AG08396 (cell line): ENCODE measurements around the gene NTM.
A peak's percentile ranks its signal among the peaks of the same experiment; 100 is the strongest.
"Not testable (repeated sequence)": the region's sequence is repeated elsewhere in the genome, so short reads cannot be mapped to it uniquely, and the experiment has no call there.

ENCODE experiments used
- DNase-seq: peaks from one replicate; pipeline ENCODE4 v3.0.0; 2012; ENCODE audit warnings: low spot score, mixed read lengths

NTM gene

GRCh38 chr11:132314911-132315455 lies 944.6 kb downstream of the NTM start:
- DNase-seq = no peak

GRCh38 chr11:132315696-132316095 lies 945.3 kb downstream of the NTM start:
- DNase-seq = no peak

- peak; percentile 32 for DNase-seq
Measured at GRCh38 chr11:132318421-132319157, 948.2 kb downstream of the NTM start.

- DNase-seq = not testable (repeated sequence)
Measured at GRCh38 chr11:132319419-132319818, 949.0 kb downstream of the NTM start.

GRCh38 chr11:132330515-132330914 lies 960.1 kb downstream of the NTM start:
- DNase-seq = no peak

- no peak for DNase-seq
Measured at GRCh38 chr11:132332521-132332920, 962.1 kb downstream of the NTM start.

GRCh38 chr11:132334769-132335280 lies 964.4 kb downstream of the NTM start:
- no peak for DNase-seq

- DNase-seq = no peak
Measured at GRCh38 chr11:132335311-132335710, 964.9 kb downstream of the NTM start.

GRCh38 chr11:132336781-132337535 lies 966.5 kb downstream of the NTM start:
- no peak for DNase-seq

- no peak for DNase-seq
Measured at GRCh38 chr11:132337819-132338416, 967.5 kb downstream of the NTM start.

- no peak for DNase-seq
Measured at GRCh38 chr11:132342408-132342807, 972.0 kb downstream of the NTM start.

GRCh38 chr11:132343445-132344175 lies 973.2 kb downstream of the NTM start:
- DNase-seq = no peak

- no peak for DNase-seq
Measured at GRCh38 chr11:132346558-132347148, 976.2 kb downstream of the NTM start.

- DNase-seq = no peak
Measured at GRCh38 chr11:132347156-132348090, 977.0 kb downstream of the NTM start.

- DNase-seq = no peak
Measured at GRCh38 chr11:132349811-132350733, 979.7 kb downstream of the NTM start.

- no peak for DNase-seq
Measured at GRCh38 chr11:132351050-132351449, 980.6 kb downstream of the NTM start.

GRCh38 chr11:132352497-132352896 lies 982.1 kb downstream of the NTM start:
- no peak for DNase-seq

GRCh38 chr11:132353255-132353654 lies 982.8 kb downstream of the NTM start:
- DNase-seq = no peak
